A549 (cell line): Measurements from ENCODE around the gene RIT1. TPM values are rescaled to one million over a fixed set of nuclear protein-coding genes. Genes with fewer than 3 reads are reported as not detected.
A peak's percentile ranks its signal among the peaks of the same experiment; 100 is the strongest.

Experiments
- ATAC-seq, 2 experiments: fragments of 200-7000 bp in 1 of 2; fragments of >200 bp in 1 of 2; cut with Nextera tagmentation in 1 of 2; cut with Tn5 transposase in 1 of 2; 3 replicates each; pipeline versions ENCODE4 v1.8.0 to v1.9.1; 2018 to 2020; ENCODE audit warnings: mild to moderate bottlenecking in 1 of 2, moderate library complexity in 1 of 2
- CTCF ChIA-PET: fragments of 300-600 bp; sonication (Branson Sonifier 250); formaldehyde crosslinking; extraction: SDS; loops from one replicate; lab custom pipeline; 2021; ENCODE audit warnings: antibody characterized with exemption, inconsistent platforms; lab: Yijun Ruan, JAX
- POLR2A ChIA-PET: fragments of 350-600 bp; formaldehyde crosslinking; extraction: SDS; loops from one replicate; lab custom pipeline; 2021; ENCODE audit warnings: antibody characterized with exemption, inconsistent platforms; lab: Yijun Ruan, JAX
- DNase-seq, 2 experiments: peaks; one replicate each; pipeline versions ENCODE4 v3.0.0 to v3.0.0-alpha.2; 2011 to 2016; ENCODE audit warnings: low read depth in 1 of 2, low spot score in 1 of 2
- FAIRE-seq: peaks from 2 replicates; lab custom pipeline; 2011; peaks lifted over from hg19 to GRCh38; lab: Jason Lieb, UNC
- H3K27ac ChIP-seq, 2 experiments: fragments of >200 bp; sonication (Bioruptor Twin); formaldehyde crosslinking; 3 replicates each; pipeline ENCODE4 v1.5.1; 2016 to 2017
- H3K4me1 ChIP-seq: fragments of >200 bp; sonication (Bioruptor Twin); formaldehyde crosslinking; 3 replicates; pipeline ENCODE4 v1.6.1; 2016
- H3K4me2 ChIP-seq: fragments of >200 bp; sonication (Bioruptor Twin); formaldehyde crosslinking; 3 replicates; pipeline ENCODE4 v1.6.1; 2016
- H3K4me3 ChIP-seq: fragments of >200 bp; sonication (Bioruptor Twin); formaldehyde crosslinking; 3 replicates; pipeline ENCODE4 v1.5.1; 2016
- H3K9me3 ChIP-seq: fragments of >200 bp; sonication (Bioruptor Twin); formaldehyde crosslinking; 3 replicates; pipeline ENCODE4 v1.6.1; 2016
- BHLHE40 ChIP-seq: IDR thresholded peaks from 2 replicates; pipeline ENCODE4 v1.6.1; 2012; ENCODE audit warnings: low read depth, low read length, inconsistent platforms
- CBX8 ChIP-seq: fragments of 200-600 bp; sonication (generic); IDR thresholded peaks from 2 replicates; pipeline ENCODE4 v1.6.1; 2016
- EHMT2 ChIP-seq: fragments of 200-600 bp; sonication (generic); IDR thresholded peaks from 2 replicates; pipeline ENCODE4 v1.6.1; 2016; ENCODE audit warnings: antibody characterized with exemption, low read depth, mild to moderate bottlenecking, moderate library complexity
- ESRRA ChIP-seq: fragments of 150-350 bp; IDR thresholded peaks from 2 replicates; pipeline ENCODE4 v1.6.1; 2014; ENCODE audit warnings: mild to moderate bottlenecking, low read length, borderline replicate concordance
- FOSL2 ChIP-seq, 2 experiments: fragments of 450-650 bp in 1 of 2; fragments of >200 bp in 1 of 2; sonication (Bioruptor Twin) in 1 of 2; formaldehyde crosslinking; IDR thresholded peaks; 2 replicates each; pipeline versions ENCODE4 v1.5.0 to v1.6.1; 2016 to 2020; ENCODE audit warnings: mild to moderate bottlenecking in 1 of 2, moderate library complexity in 1 of 2
- FOXS1 ChIP-seq: fragments of 250-450 bp; sonication (Bioruptor Pico); IDR thresholded peaks from 2 replicates; pipeline ENCODE4 v1.5.0; 2020; ENCODE audit warnings: mild to moderate bottlenecking, moderate library complexity
- GATA3 ChIP-seq: IDR thresholded peaks from 2 replicates; pipeline ENCODE4 v1.6.1; 2012; ENCODE audit warnings: borderline replicate concordance
- HDAC2 ChIP-seq: fragments of 200-600 bp; sonication (generic); IDR thresholded peaks from 2 replicates; pipeline ENCODE4 v1.6.1; 2016
- HOXB13 ChIP-seq: fragments of 250-450 bp; sonication (Bioruptor Pico); IDR thresholded peaks from 2 replicates; pipeline ENCODE4 v1.5.0; 2020; ENCODE audit warnings: low read depth, mild to moderate bottlenecking, moderate library complexity
- JUNB ChIP-seq: fragments of >200 bp; sonication (Bioruptor Twin); formaldehyde crosslinking; IDR thresholded peaks from 2 replicates; pipeline ENCODE4 v1.6.1; 2016
- MAFK ChIP-seq: fragments of 450-650 bp; IDR thresholded peaks from 2 replicates; pipeline ENCODE4 v1.6.1; 2014; ENCODE audit not compliant: partially characterized antibody
- MAZ ChIP-seq: fragments of 150-350 bp; IDR thresholded peaks from 2 replicates; pipeline ENCODE4 v1.6.1; 2014; ENCODE audit warnings: antibody characterized with exemption, low read depth, low read length, borderline replicate concordance
- NFE2L2 ChIP-seq: fragments of 150-350 bp; conservative IDR thresholded peaks from 2 replicates; pipeline ENCODE4 v1.6.1; 2014; ENCODE audit warnings: low read length
- NR3C1 ChIP-seq: fragments of >200 bp; sonication (Bioruptor Twin); formaldehyde crosslinking; IDR thresholded peaks from 3 replicates; pipeline ENCODE4 v1.6.1; 2017
- PHF8 ChIP-seq: fragments of 200-600 bp; sonication (generic); IDR thresholded peaks from 2 replicates; pipeline ENCODE4 v1.6.1; 2016; ENCODE audit warnings: low read depth, mild to moderate bottlenecking, antibody characterized with exemption, moderate library complexity, borderline replicate concordance
- POLR2A ChIP-seq: IDR thresholded peaks from 2 replicates; pipeline ENCODE4 v1.6.1; 2012; ENCODE audit warnings: mild to moderate bottlenecking, low read length
- RFX5 ChIP-seq: fragments of 450-650 bp; IDR thresholded peaks from 2 replicates; pipeline ENCODE4 v1.7.1; 2014; ENCODE audit warnings: antibody characterized with exemption, mild to moderate bottlenecking, moderate library complexity
- RNF2 ChIP-seq: fragments of 200-600 bp; sonication (generic); IDR thresholded peaks from 2 replicates; pipeline ENCODE4 v1.6.1; 2016; ENCODE audit warnings: low read depth, mild to moderate bottlenecking, antibody characterized with exemption, moderate library complexity, borderline replicate concordance
- ZFP36 ChIP-seq: fragments of 450-650 bp; IDR thresholded peaks from 2 replicates; pipeline ENCODE4 v1.6.1; 2014; ENCODE audit warnings: borderline replicate concordance; ENCODE audit not compliant: partially characterized antibody
- WGBS: methylation state at CpG from one replicate; pipeline ENCODE4 v1.1.6; 2017; ENCODE audit errors: missing lambda C conversion rate; 5-methylcytosine and 5-hydroxymethylcytosine counted together
- polyA plus RNA-seq, 4 experiments: library from polyadenylated mRNA; depleted of rRNA in 3 of 4; stranded (reverse); fragments of >200 nt; fragmentation: RNase III in 1 of 4; extraction: RNeasy Plus Mini Kit Qiagen cat#74134 plus additional on column Dnase treatment in 1 of 4; gene quantifications; 2 replicates in 3 of 4; 3 replicates in 1 of 4; pipeline ENCODE4 v1.2.3, GENCODE V29; 2011 to 2017
- TF ChIP-seq, protein P1 (sequence below): fragments of 200-600 bp; sonication (generic); IDR thresholded peaks from 2 replicates; pipeline ENCODE4 v1.6.1; 2016; ENCODE audit warnings: antibody characterized with exemption, mild to moderate bottlenecking, moderate library complexity
- TF ChIP-seq, protein P2 (sequence below): fragments of >200 bp; sonication (Bioruptor Twin); formaldehyde crosslinking; IDR thresholded peaks from 3 replicates; pipeline ENCODE4 v1.6.1; 2016
- TF ChIP-seq, protein P3 (sequence below): fragments of 250-450 bp; sonication (Bioruptor Pico); IDR thresholded peaks from 2 replicates; pipeline ENCODE4 v1.5.0; 2020; ENCODE audit warnings: low read depth, mild to moderate bottlenecking, moderate library complexity
- TF ChIP-seq, protein P4 (sequence below): fragments of >200 bp; sonication (Bioruptor Twin); formaldehyde crosslinking; IDR thresholded peaks from 2 replicates; pipeline ENCODE4 v1.6.1; 2016

Gene RIT1
- polyA plus RNA-seq, 2 of the 4 experiments (the other 2 are of a cell fraction) = 23.6 to 51.9 TPM

DNA sequence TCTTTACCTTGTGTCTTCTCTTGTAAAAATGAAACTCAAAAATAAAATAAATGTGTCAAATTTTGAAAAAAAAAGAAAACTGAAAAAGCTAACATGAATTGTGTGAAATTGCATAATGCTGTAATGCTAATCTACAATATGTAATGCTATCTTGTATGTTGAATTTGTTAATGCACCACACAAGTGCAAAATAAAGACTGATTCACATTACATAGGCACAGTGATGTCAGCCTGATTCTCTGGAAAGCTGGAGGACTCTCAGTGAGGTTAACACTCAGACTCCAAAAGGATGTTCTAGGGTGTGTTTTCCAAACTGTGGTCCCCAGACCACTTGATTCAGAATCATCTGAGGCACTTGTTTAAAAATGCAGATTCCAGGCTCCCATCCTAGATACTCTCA, 26.2 kb downstream of the RIT1 start (continued):
- TF ChIP-seq EHMT2 (no peak), NR3C1 (no peak)
- TF ChIP-seq, all 56 proteins: peak for 0

GRCh38 chr1:155884031-155884960, 26.9 kb downstream of the RIT1 start:
- DNase-seq (no peak), ATAC-seq (peak; percentile 24 to 36; a peak in 3 of 6 replicates), FAIRE-seq (no peak)
- Histone ChIP-seq H3K9me3 (no peaks in the 10 kb centered on the region), H3K4me3 (no peak overlapping the region), H3K4me2 (no peak overlapping the region), H3K27ac (no peak overlapping the region), H3K4me1 (no peaks in the 10 kb centered on the region)
- POLR2A ChIA-PET = interaction anchor here (0.8 kb wide), 1 partner anchor 9 kb away, joined by 4 read pairs; no protein-coding TSS in a partner anchor
- TF ChIP-seq, protein P1, sequence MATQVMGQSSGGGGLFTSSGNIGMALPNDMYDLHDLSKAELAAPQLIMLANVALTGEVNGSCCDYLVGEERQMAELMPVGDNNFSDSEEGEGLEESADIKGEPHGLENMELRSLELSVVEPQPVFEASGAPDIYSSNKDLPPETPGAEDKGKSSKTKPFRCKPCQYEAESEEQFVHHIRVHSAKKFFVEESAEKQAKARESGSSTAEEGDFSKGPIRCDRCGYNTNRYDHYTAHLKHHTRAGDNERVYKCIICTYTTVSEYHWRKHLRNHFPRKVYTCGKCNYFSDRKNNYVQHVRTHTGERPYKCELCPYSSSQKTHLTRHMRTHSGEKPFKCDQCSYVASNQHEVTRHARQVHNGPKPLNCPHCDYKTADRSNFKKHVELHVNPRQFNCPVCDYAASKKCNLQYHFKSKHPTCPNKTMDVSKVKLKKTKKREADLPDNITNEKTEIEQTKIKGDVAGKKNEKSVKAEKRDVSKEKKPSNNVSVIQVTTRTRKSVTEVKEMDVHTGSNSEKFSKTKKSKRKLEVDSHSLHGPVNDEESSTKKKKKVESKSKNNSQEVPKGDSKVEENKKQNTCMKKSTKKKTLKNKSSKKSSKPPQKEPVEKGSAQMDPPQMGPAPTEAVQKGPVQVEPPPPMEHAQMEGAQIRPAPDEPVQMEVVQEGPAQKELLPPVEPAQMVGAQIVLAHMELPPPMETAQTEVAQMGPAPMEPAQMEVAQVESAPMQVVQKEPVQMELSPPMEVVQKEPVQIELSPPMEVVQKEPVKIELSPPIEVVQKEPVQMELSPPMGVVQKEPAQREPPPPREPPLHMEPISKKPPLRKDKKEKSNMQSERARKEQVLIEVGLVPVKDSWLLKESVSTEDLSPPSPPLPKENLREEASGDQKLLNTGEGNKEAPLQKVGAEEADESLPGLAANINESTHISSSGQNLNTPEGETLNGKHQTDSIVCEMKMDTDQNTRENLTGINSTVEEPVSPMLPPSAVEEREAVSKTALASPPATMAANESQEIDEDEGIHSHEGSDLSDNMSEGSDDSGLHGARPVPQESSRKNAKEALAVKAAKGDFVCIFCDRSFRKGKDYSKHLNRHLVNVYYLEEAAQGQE = no peak
- TF ChIP-seq, protein P2, sequence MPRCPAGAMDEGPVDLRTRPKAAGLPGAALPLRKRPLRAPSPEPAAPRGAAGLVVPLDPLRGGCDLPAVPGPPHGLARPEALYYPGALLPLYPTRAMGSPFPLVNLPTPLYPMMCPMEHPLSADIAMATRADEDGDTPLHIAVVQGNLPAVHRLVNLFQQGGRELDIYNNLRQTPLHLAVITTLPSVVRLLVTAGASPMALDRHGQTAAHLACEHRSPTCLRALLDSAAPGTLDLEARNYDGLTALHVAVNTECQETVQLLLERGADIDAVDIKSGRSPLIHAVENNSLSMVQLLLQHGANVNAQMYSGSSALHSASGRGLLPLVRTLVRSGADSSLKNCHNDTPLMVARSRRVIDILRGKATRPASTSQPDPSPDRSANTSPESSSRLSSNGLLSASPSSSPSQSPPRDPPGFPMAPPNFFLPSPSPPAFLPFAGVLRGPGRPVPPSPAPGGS = no peak
- no peak for TF ChIP-seq RFX5
- TF ChIP-seq FOSL2 (IDR thresholded peaks at IDR 0.05) = no peak
- TF ChIP-seq FOSL2 (CRISPR knock-in tag; IDR thresholded peaks at IDR 0.05) = no peak
- no peak for TF ChIP-seq NR3C1
- TF ChIP-seq ZFP36 = no peak
- TF ChIP-seq, protein P3, sequence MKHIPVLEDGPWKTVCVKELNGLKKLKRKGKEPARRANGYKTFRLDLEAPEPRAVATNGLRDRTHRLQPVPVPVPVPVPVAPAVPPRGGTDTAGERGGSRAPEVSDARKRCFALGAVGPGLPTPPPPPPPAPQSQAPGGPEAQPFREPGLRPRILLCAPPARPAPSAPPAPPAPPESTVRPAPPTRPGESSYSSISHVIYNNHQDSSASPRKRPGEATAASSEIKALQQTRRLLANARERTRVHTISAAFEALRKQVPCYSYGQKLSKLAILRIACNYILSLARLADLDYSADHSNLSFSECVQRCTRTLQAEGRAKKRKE (CRISPR knock-in tag) = no peak
- no peak for TF ChIP-seq BHLHE40
- TF ChIP-seq HDAC2 = no peak
- WGBS = 75% methylated on average over 9 of the region's 9 CpGs
- CTCF ChIA-PET = interaction anchor here (0.5 to 1.4 kb wide), 5 partner anchors 12 to 341 kb away, joined by 3 to 4 read pairs (median 3); no protein-coding TSS in a partner anchor

DNA sequence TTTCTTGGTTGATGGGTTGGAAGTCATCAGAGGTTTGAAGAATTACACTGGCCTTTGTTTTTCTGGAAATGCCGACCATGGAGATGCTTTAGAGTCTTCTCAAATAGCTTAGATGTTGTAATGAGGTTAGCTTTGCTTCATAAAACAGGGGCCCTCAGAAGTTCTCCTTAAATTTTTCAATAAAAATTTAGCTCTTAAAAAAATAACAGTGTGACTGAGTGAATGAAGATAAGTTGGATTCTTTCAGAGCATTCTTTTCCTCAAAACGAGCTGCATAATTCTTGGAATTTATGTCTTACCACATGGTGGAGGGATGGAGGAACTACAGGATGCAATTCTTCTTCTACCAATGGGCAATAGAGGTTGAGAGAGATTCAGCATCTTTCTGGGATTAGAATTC, 28.4 kb downstream of the RIT1 start:
- no peak overlapping the region for H3K4me2 ChIP-seq
- DNase-seq (no peak), ATAC-seq (no peak; a peak in 1 of 6 replicates), FAIRE-seq (no peak)
- 48% methylated on average over 2 of the region's 2 CpGs for WGBS
- no peaks in the 10 kb centered on the region for H3K4me1 ChIP-seq
- ChIA-PET CTCF (interaction anchor here (0.9 to 1.4 kb wide), 3 partner anchors 8 to 16 kb away, joined by 3 to 4 read pairs (median 3); no protein-coding TSS in a partner anchor), POLR2A (interaction anchor here (1.0 kb wide), 1 partner anchor 28 kb away, joined by 3 read pairs; the partner anchor contains the start of gene RIT1)
- no peak overlapping the region for H3K27ac ChIP-seq
- H3K9me3 ChIP-seq = no peaks in the 10 kb centered on the region
- TF ChIP-seq JUNB (no peak), FOXS1 (no peak), PHF8 (no peak), HOXB13 (CRISPR knock-in tag) (no peak), ESRRA (no peak), NFE2L2 (no peak), ZFP36 (no peak), CBX8 (no peak), GATA3 (no peak), POLR2A (no peak), MAZ (no peak), MAFK (no peak), RNF2 (no peak)
- TF ChIP-seq, protein P4, sequence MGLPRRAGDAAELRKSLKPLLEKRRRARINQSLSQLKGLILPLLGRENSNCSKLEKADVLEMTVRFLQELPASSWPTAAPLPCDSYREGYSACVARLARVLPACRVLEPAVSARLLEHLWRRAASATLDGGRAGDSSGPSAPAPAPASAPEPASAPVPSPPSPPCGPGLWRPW = no peak
- TF ChIP-seq, protein P3 (CRISPR knock-in tag) = no peak
- TF ChIP-seq, all 56 proteins: peak for 0
- no peak overlapping the region for H3K4me3 ChIP-seq
